GM06990 (cell line): ENCODE data around the gene STARD3.

Source experiments
- DNase-seq: peaks from one replicate; pipeline ENCODE4 v3.0.0-alpha.2; 2011; ENCODE audit not compliant: insufficient read length; ENCODE audit errors: extremely low read depth
- H3K27me3 ChIP-seq: replicated peaks from 2 replicates; pipeline ENCODE4 v1.6.0; 2011; ENCODE audit warnings: low read length; ENCODE audit not compliant: control insufficient read depth, insufficient read depth
- H3K36me3 ChIP-seq: 2 replicates; pipeline ENCODE4 v1.5.1; 2011; ENCODE audit warnings: low read length; ENCODE audit not compliant: control insufficient read depth, insufficient read depth
- H3K4me3 ChIP-seq: replicated peaks from 2 replicates; pipeline ENCODE4 v1.5.1; 2011; ENCODE audit warnings: low read depth, mild to moderate bottlenecking, control low read depth, low read length
- TF ChIP-seq, protein P1 (sequence below): IDR thresholded peaks from 2 replicates; pipeline ENCODE4 v1.5.1; 2011; ENCODE audit warnings: low read length, control low read depth, mild to moderate bottlenecking, inconsistent platforms; ENCODE audit not compliant: insufficient read depth, poor library complexity, severe bottlenecking

The STARD3 gene

DNA sequence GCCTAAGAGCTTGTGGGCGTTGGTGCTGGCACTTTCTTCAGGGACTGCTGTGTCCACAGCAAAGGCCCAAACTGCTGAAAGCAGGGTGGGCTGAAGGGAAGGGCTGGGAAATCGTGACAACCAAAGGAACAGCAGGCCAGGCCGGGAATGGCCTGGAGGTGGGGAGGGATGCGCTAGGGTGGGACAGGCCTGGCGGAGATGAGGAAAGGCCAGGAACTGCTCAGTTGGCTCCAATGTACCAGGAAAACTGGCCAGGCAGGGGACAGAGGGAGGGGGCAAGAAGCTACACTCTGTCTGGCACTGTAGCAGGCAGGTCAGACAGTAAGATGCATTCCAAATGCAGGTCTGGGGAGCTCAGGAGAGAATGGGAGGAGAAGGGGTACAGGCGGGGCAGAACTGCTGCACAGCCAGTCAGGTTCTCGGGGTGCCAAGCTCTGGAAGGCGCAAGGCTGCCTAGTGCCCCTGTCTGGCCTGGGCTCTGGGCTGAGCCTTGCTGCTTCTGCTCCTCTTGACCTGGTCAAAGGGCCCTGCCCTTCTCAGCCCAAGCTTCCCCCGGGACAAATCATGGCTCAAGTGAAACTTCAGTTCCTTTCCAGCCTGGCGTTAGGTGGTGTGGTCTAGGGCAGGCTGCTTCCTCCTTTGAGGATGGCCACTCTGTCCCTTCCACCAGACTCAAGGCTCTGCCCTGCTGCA is 38.6 kb downstream of the STARD3 start:
- no peak for DNase-seq
- no peaks in the 10 kb centered on the region for H3K36me3 ChIP-seq
- TF ChIP-seq, protein P1, sequence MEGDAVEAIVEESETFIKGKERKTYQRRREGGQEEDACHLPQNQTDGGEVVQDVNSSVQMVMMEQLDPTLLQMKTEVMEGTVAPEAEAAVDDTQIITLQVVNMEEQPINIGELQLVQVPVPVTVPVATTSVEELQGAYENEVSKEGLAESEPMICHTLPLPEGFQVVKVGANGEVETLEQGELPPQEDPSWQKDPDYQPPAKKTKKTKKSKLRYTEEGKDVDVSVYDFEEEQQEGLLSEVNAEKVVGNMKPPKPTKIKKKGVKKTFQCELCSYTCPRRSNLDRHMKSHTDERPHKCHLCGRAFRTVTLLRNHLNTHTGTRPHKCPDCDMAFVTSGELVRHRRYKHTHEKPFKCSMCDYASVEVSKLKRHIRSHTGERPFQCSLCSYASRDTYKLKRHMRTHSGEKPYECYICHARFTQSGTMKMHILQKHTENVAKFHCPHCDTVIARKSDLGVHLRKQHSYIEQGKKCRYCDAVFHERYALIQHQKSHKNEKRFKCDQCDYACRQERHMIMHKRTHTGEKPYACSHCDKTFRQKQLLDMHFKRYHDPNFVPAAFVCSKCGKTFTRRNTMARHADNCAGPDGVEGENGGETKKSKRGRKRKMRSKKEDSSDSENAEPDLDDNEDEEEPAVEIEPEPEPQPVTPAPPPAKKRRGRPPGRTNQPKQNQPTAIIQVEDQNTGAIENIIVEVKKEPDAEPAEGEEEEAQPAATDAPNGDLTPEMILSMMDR, result no peak
- no peaks in the 10 kb centered on the region for H3K27me3 ChIP-seq
- no peak overlapping the region for H3K4me3 ChIP-seq

DNA sequence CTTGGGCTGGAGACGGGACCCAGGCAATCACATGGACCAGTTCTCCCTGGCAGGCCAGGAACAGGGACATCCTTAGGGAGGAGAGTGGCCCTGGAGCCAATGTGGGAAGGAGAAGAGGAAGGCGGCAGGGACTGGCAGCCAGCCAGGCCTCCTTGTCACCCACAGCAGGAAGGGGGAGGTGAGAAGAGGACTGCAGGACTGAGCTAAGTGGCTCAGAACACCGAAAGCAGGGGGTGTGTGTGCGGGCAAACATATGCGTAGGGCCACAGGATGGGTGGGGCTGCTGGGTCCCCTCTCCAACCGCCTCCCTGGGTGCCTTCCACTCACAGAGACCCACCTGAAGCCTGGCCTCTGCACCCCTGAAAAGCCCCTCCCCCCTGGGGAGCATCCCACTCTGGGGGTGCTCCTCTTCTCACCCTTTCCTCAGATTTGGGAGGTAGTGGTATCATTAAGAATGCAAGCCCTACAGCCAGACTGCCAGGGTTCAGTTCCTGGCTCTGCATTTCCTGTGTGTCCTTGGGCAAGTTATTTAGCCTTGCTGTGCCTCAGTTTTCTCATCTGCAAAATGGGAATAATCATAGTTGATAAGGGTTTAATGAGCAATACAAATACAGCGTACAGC is 39.4 kb downstream of the STARD3 start:
- no peaks in the 10 kb centered on the region for H3K36me3 ChIP-seq
- DNase-seq, result peak; percentile 44
- H3K4me3 ChIP-seq, result no peak overlapping the region
- no peaks in the 10 kb centered on the region for H3K27me3 ChIP-seq
- TF ChIP-seq, protein P1, result no peak

DNA sequence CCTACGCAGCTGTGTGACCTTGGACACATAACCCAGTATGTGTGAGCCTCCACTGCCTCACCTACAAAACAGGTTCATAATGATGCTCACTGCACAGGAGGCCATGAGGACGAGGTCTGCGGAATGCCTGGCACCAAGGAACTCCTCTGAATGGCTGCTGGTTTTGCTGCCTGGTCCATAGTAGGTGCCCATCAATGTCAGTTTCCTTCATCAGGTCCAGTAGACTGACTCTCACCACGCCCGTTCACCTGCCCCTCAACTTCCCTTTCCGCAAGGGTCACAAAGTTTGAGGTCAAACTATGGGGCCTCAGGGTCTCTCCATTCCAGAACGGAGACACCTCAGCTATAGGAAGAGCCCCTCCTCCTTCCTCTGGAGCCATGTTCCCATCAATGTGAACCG is 40.1 kb downstream of the STARD3 start:
- TF ChIP-seq, protein P1, result no peak
- Histone ChIP-seq H3K4me3 (no peak overlapping the region), H3K36me3 (no peaks in the 10 kb centered on the region), H3K27me3 (no peaks in the 10 kb centered on the region)
- DNase-seq, result no peak

DNA sequence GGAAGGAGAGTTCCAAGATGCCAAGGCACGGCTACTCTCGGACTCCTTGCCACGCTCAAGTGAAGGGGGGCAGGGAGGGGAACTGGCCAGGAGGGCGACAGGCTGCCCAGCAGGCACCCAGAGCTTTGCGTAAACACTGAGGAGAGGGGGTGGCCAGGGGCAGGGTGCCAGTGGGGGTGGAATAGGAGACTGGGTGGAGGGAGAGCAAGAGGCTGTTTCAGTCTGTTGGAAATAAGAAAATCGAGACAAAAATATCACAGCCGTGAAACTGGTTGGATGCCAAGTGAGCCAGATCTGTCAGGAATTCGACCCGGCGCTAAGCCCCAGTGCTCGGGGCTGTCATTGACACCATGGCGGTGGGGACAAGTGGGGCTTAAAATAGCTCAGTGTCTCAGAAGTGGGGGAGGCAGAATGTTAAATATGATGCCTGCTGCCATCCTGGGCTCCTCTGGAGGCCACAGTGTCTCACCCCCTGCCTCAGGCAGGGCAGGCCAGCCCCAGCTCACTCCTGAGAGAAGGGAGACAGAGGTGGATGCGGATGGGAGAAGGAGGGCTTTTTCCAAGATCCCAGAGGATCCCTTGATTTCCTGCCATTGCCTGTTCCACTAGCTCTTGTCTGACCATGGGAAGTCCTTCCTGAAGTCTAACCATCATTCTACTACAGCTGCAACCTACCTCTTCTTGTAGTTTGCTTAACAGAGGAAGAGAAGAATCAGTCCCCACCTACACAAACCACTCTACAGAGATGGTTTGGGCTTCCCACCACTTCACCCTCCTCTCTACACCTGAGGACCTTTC is 40.8 kb downstream of the STARD3 start:
- no peak for DNase-seq

DNA sequence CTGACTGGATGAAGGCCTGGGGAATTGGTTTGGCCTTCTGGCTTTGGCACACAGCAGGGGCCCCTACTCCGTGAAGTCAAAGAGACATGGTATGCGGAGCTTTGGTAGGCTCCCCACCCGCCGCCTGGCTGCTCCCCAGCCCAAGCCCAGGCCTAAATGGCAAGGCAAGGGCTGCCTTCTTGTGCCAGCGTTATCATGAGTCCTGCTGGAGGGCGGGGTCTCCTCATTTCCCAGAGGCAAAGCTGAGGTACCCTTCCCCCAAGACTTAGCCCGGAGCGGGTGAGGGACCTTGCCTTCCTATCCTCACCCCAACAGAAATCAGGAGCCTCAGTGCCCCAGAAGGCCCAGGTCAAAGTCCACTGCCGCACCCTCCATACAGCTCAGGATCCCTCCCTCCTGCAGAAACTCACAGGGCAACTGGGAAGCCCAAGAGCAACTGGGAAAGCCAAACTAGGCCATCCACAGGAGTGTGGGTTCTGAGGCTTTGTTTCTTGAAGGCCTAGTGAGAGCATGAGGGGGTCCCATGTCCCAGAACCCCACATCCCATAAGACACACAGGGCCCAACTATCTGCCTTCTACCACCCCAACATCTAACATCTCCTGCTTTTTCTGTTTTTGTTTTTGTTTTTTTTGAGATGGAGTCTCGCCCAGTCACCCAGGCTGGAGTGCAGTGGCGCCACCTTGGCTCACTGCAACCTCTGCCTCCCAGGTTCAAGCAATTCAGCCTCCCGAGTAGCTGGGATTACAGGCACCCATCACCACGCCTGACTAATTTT is 41.6 kb downstream of the STARD3 start:
- TF ChIP-seq, protein P1, result no peak
- H3K27me3 ChIP-seq, result no peaks in the 10 kb centered on the region
- H3K4me3 ChIP-seq, result no peak overlapping the region
- H3K36me3 ChIP-seq, result no peaks in the 10 kb centered on the region
- DNase-seq, result no peak

More for the DNA sequence above, 40.8 kb downstream of the STARD3 start:
- Histone ChIP-seq H3K27me3 (no peaks in the 10 kb centered on the region), H3K4me3 (no peak overlapping the region), H3K36me3 (no peaks in the 10 kb centered on the region)
- TF ChIP-seq, protein P1, result no peak
